Panc1 (cell line): Measurements from ENCODE around the gene NKD1.

ENCODE experiments used
- POLR2AphosphoS5 ChIP-seq: IDR thresholded peaks from 2 replicates; pipeline ENCODE4 v1.6.1; 2012; ENCODE audit warnings: mild to moderate bottlenecking, low read depth, low read length, moderate library complexity
- SIN3A ChIP-seq: IDR thresholded peaks from 2 replicates; pipeline ENCODE4 v1.6.1; 2012; ENCODE audit warnings: low read depth, mild to moderate bottlenecking, low read length, moderate library complexity, borderline replicate concordance; ENCODE audit not compliant: insufficient read depth
- TCF7L2 ChIP-seq: IDR thresholded peaks from 2 replicates; pipeline ENCODE4 v1.6.1; 2011; ENCODE audit warnings: mild to moderate bottlenecking, low read depth, low read length, inconsistent platforms
- TF ChIP-seq, protein P1 (sequence below): fragments of 450-650 bp; IDR thresholded peaks from 2 replicates; pipeline ENCODE4 v1.5.1; 2017; ENCODE audit warnings: mild to moderate bottlenecking

DNA sequence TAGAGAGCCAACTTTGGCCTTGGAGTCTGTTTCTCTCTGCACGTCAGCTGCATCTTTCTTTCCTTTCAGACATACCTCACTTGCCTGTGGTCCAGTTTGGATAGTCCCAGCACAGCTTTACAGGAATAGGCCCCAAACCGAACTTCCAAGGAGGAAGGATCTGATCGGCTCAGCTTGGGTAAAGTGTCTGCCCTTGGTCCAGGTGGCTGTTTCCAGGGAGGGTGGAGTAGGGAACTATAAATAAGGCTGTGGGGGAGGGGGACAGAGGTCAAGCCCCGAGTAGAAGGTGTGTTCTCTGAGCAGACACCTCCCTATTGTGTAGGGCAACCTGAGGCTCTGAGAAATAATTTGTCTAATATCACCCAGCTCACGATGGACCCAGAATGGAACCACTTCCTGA, 29.2 kb upstream of the NKD1 start:
- TF ChIP-seq, protein P1, sequence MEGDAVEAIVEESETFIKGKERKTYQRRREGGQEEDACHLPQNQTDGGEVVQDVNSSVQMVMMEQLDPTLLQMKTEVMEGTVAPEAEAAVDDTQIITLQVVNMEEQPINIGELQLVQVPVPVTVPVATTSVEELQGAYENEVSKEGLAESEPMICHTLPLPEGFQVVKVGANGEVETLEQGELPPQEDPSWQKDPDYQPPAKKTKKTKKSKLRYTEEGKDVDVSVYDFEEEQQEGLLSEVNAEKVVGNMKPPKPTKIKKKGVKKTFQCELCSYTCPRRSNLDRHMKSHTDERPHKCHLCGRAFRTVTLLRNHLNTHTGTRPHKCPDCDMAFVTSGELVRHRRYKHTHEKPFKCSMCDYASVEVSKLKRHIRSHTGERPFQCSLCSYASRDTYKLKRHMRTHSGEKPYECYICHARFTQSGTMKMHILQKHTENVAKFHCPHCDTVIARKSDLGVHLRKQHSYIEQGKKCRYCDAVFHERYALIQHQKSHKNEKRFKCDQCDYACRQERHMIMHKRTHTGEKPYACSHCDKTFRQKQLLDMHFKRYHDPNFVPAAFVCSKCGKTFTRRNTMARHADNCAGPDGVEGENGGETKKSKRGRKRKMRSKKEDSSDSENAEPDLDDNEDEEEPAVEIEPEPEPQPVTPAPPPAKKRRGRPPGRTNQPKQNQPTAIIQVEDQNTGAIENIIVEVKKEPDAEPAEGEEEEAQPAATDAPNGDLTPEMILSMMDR: no peak
- no peak for TF ChIP-seq POLR2AphosphoS5
- TF ChIP-seq SIN3A: no peak
- TF ChIP-seq TCF7L2: no peak
